GM19372 (cell line): Measurements from ENCODE around the gene P2RX5.

Source experiments
- ATAC-seq: cut with Tn5 transposase; IDR thresholded peaks from one replicate; pipeline ENCODE4 v1.9.1; 2021; ENCODE audit warnings: mild to moderate bottlenecking, low read depth, moderate library complexity; ENCODE audit not compliant: unreplicated experiment

Gene P2RX5

GRCh38 chr17:3682033-3682432, 13.9 kb downstream of the P2RX5 start:
- no peak for ATAC-seq

DNA sequence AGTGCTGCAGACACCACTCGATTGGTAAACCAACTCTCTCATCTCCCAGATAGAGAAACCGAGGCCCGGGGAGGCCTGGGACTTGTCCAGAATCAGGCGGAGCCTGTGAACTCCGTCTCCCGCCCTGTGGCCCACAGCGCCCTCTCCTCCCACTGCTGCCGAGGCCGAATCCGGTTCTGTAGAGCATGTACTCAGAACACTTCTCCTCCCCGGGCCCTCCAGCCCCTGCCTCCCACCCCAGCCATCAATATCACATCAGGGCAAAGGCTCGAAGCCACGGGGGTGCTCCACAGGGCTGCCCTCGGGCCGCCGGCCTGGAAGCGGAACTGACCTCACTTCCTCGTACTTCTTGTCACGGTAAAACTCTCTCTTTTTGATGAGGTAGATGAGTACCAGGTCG, 14.4 kb downstream of the P2RX5 start:
- ATAC-seq: no peak

- no peak for ATAC-seq
Measured at GRCh38 chr17:3681057-3681456, 14.9 kb downstream of the P2RX5 start.

GRCh38 chr17:3679531-3680126, 16.3 kb downstream of the P2RX5 start:
- ATAC-seq: no peak

DNA sequence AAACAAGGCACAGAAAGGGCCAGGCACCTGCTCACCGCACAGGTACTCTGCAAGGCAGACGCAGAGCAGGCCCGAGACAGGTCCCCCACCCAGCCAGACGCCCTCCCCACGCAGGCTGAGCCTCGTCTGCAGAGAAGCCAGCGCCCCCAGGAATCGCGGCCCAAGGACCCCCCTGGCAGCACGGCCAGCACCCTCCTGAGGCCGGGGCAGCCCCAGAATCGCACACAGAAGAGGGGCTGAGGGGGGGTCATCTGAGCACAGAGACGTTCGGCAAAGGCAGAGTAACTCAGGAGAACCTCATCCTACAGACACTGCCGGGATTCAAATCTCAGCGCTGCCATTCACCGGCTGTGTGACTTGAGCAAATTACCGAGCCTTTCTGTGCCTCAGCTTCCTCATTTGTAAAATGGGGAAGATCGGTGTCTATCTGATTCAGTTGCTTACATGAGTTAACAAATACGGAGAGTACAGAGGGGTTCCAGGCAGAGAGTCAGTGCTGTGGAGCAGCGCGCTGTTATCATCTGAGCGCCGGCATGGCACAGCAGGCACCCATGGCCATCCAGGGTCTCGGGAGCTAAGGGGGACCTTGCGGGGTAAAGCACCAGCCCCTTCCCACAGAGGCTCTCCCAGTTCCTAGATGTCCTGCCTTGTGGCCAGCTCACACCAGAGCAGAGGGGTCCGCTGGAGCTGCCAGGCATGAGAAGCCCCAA, 17.0 kb downstream of the P2RX5 start:
- no peak for ATAC-seq

GRCh38 chr17:3678095-3678820, 17.7 kb downstream of the P2RX5 start:
- no peak for ATAC-seq

- no peak for ATAC-seq
Measured at GRCh38 chr17:3675886-3676285, 20.1 kb downstream of the P2RX5 start.

DNA sequence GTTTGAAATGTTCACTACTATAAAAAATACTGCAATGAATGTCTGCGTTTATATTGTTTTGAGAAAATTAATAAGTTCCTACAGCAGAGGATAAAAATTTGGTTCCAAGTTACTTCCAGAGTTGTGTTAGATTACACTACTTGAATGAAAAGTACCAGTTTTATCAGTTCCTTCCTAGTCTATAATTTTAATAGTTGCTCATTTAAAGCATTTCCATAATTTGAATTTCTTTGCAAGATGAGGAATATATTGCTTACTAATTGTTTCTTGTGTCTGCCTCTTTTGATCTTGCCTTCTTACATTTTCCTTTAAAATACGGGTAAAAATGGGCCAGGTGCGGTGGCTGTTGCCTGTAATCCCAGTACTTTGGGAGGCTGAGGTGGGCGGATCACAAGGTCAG, 23.4 kb downstream of the P2RX5 start:
- ATAC-seq: no peak

DNA sequence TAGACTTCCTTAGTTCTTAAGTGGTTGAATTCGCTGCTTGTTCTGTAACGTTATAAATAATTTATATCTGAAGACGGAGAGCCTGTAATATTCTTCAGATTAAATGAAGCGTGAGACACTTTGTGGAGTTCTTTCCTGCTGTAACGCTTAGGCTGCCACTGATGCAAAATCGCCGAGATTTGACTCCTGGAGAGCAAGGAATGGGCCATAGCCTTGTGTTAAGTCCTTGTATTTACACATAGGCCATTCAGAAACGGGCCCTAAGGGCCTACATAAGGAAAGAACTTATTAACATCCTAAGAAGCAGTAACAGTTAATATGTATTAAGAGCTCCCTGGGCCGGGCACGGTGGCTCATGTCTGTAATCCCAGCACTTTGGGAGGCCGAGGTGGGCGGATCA, 26.4 kb downstream of the P2RX5 start:
- ATAC-seq: no peak

DNA sequence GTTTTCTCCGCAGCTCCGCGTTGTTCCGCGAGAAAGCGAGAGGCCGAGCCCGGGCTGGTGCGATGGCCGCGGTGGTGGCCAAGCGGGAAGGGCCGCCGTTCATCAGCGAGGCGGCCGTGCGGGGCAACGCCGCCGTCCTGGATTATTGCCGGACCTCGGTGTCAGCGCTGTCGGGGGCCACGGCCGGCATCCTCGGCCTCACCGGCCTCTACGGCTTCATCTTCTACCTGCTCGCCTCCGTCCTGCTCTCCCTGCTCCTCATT, 26.9 kb downstream of the P2RX5 start:
- ATAC-seq: no peak

DNA sequence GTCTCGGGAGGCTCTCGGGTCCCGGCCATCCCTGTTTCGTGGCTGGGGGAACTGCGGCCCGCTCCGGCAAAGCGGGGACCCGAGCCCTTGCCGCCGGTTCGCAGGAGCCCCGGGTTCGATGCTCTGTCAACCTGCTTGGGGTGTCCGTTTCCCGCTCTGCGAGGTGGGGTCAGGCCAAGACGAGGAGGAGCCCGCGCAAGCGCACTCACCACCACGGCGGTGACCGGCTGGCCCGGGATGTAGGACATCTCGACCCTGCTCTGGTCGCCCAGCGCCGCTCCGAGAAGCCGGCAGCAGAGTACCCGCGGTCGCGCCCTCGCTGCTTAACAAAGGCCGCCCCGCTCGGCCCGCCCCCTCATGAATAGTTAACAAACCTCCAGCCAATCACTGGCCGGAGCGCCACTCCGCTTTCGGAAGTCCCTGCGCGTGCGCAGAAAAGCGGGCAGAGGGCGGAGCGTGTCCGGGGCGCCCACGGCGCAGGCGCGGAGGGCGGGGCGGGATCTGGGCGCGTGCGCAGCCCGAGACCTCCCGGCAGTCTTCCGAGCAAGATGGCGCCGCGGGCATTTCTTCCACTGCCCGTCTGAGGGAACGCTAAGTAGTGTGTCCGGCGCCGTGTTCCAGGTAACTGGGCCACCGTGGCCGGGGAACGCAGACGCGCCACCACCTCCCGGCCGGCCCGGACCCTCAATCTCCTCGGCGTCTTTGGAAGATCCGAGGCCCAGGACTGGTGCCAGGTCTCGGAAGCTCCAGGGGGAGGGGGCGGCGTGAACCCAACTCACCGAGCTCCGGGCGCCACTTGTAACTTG, 27.5 kb downstream of the P2RX5 start, which contains the start of the genes EMC6 and TAX1BP3:
Gene EMC6, plus strand, starts transcription at position 534 of the 806 bp plus-strand sequence. CDS start 335 bp downstream, outside the sequence.
Gene TAX1BP3, minus strand, starts transcription at position 300 of the 806 bp plus-strand sequence. Its CDS starts 52 bp downstream, at position 248.
- ATAC-seq: peak; percentile 88

DNA sequence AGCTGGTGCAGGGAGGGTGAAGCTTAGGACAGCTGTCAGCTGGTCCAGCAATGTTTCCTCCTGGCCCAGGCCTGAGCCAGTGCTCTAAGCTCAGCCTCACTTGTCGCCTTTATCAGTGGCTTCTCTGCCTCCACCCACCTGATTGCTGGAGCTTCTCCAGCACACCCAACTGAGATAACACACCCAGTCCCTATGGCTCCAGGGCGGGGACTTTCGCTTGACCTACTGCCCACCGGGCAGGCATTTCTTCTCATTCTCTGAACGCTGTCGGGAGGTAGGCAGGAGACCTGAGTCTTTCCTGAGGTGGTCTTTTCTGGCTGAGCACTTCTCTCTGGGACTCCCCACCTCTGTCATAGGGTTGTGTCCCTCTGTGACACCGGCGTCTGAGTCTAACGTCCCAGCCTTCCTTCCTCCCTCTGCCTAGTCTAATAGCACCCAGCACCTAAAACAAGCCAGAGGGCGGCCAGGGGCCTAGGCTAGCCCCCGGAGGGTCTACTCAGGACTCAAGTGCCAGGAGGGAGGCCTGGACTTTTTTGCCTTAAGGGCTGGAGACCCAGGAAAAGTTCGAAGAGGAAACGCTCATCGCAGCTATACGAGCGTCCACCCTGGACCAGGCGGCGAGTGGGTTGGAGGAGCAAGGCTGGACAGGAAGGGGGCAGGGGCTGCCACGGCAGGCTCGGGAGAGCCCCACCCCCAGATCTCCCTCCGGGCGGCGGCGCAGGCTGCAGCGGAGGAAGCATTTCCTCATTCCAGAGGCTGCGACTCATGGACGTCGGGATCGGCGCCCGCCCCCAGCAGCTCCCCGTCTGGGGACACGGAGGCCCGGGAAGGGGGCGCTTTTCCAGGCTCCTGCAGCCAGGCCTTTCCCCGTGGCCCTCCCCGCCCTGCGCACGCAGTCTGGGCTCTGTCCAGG, 28.3 kb downstream of the P2RX5 start:
- ATAC-seq: peak; percentile 13

DNA sequence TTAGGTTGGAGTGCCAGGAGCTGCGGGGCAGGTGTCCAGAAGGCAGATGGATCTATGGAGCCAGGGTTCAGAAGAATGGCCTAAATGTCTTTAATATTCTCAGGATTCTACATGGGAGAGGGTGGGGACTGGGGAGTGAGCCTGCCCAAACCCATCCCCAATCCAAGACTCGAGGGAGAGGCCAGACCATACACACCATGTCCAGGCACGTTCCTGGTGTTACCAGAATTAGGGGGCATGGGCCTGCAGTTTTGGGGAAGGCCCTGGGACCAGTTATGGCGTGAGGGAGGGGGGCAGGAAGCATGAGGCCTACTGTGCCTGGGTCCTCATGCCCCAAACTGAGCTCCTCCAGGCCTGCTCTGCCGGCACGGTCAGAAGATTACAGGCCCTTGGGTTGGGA, 29.4 kb downstream of the P2RX5 start:
- no peak for ATAC-seq

DNA sequence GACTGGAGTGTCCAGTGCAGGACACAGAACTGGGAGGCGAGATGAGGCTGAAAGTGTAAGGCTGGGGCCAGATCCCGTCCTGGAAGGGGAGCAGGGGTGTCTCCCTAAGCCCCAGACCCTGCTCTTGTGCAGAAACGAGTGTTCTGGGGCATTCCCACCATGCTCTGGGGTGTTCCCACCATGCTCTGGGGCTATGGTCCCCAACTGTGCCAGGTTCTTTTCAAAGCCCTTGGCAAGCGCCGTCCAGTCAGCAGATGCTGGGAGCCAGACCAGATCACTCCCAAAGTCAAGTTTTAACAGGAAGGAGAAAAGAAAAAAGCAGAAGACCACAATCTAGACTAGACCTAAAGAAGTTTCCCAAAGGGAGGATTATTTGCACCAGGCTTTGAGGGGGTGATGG, 30.1 kb downstream of the P2RX5 start:
- ATAC-seq: no peak

DNA sequence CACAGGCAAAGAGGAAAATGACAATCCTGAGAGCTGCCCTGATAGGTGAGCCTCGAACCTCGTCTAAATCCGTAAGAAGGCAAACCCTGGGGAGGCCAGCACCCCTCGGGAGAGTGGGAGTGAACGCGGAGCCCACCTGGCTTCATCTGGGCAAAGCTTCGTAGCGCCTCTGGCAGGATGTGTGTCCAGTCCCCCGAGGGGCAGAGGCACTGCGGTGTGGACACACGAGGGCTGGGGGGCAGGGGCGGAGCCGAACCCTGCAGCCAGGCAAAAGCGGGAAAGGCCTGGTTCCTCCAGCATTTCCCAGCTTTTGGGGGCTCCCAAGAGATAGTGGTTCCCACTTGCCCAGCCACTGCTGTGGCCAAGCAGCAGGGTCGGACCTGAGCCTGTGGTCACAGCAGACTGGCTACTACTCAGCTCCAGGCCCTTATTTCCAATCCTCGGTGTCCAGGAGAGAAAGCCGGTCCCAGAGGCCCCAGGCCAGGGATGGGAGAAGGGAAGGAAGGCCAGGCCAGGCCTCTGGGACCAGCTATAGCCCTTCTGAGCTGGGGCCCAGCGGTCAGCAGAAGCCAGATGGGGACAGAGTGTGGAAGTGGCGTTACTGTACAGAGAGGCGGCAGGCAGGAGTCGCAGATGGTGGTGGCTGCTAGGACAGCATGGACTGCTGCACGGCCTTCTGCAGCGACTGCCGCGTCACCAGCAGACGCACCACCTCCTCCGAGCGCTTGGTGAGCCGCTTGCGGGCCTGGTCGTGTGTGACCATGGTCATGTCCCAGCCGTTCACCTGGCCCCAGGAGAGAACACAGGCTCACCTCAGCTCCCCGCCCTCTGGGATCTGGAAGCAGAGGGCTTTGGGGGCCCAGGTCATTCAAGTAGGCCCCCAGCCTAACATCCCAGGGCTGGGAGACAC, 32.6 kb downstream of the P2RX5 start:
- ATAC-seq: no peak

DNA sequence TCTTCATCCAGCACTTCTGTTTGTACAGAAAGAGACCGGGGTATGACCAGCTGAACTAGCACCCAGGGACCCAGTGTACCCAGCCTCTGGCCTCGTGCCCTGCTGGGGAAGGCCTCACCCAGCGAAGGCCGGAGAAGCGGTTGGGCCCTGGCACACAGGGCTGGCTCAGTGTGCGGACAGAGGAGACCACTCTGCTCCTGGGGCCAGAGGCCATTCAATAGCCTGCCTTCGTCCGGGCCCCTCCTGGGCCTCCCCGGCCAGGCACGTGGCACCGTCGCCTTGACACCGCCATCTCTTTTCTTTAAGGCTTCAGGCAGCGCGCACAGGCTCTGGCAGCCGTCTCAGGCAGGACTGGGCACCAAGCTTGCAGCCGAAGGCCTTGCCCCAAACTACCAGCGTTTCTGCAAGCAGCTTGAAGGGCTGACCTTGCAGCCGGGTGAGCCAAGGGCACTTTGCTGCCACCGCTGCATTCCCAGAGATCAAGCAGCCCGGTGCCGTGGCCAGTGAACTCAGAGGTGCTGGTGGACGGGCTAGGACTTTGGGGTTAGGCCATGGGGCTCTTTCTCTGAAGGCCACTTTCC, 35.6 kb downstream of the P2RX5 start:
- no peak for ATAC-seq

GRCh38 chr17:3659541-3660111, 36.3 kb downstream of the P2RX5 start:
- no peak for ATAC-seq

DNA sequence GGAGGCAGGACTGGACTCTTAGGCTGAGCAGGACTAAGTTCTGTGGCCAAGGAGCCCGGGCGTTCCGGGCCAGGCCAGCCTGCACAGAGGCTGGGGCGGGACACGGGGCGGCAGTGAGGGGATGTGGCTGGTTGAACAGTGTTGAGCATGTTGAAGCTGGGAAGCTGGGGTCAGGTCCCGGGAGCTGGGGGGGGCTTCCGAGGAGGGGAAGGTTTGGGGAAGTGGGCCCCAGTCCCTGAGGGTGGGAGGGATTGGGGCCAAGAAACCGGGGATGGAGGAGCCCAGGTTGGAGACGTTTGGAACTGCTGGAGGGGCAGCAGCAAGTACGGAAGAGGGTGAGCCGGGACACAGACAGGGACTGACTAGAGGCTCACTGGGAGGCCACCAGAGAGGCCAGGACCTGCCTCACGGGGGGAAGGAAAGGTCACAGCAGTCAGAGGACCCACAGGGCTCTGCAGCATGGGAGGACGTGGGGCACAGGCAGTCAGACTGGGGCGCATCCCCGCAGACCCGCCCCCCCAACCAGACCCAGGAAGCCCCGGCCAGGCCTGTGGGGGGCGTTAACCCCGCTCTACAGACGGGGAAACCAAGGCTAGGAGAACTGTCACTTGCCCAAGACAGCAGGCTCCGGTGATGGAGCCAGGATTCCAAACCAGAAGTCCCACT, 37.0 kb downstream of the P2RX5 start:
- no peak for ATAC-seq
